NCI-H1105 (cell line): ENCODE results near the gene TMEM254.
"Not testable (repeated sequence)": the region's sequence is repeated elsewhere in the genome, so short reads cannot be mapped to it uniquely, and the experiment has no call there.

Source experiments
- DNase-seq: peaks from one replicate; lab custom pipeline; 2025; lab: John Stamatoyannopoulos, UW

TMEM254 gene

DNA sequence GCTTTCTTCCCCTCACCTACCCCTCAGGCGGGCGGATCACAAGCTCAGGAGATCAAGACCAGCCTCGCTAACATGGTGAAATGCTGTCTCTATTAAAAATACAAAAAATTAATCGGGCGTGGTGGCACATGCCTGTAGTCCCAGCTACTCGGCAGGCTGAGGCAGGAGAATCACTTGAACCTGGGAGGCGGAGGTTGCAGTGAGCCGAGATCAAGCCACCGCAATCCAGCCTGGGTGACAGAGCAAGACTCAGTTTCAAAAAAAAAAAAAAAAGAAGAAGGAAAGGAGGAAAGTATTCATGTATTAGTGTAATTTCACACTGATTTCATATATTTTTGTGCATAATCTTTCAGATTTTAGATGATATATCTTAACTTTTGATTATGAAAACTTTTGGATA is 55.2 kb downstream of the TMEM254 start:
- DNase-seq = not testable (repeated sequence)

DNA sequence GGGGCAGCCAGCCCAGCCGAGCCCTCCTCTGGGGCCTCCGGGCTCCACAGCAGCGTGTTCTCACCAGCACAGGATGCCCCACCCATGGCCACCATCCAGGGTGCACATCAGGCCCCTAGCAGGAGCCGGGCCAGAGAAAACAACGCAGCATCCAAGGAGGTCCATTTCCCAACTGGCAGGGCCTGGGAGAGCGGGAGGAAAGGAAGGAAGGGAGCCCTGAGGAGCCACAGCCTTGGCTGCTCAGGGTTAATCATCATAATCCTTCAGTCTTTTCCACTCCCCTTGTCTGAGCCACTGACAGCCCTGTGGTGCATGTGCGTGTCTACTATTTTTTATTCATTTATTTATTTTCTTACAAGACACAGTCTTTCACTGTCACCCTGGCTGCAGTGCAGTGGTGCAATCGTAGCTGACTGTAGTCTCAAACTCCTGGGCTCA is 57.7 kb downstream of the TMEM254 start:
- no peak for DNase-seq

DNA sequence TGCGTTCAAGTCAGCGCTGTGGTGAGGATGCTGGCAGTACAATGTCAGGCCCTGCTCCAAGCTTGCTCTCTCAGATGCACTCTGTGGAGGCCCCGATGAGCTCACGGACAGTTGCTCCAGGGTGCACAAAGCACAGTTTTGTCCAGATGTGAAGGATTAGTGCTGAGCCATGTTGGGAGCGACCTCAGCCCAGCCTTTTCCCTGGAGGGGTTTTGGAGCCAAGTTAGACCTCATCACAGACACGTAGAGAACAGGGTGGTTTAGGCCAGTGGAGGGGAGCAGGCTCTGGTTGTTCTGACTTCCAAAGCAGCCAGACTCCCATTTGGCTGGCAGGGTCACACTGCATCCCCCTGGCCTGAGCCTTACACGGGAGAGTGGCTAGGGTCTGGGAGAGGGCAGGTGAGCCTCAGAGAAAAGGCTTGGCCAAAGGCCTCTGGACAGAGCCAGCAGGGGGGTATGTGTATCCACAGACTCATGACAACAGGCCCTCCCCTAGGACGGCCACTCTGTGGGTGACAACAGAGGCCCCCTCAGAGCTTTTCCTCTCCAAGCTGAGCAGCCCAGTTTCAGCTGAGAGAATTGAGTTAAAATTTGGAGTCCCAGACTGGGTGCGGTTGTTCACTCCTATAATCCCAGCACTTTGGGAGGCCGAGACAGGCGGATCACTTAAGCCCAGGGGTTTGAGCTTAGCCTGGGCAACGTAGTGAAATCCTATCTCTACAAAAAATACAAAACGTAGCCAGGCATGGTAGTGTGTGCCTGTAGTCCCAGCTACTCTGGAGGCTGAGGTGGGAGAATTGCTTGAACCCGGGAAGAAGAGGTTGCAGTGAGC is 58.8 kb downstream of the TMEM254 start:
- no peak for DNase-seq

DNA sequence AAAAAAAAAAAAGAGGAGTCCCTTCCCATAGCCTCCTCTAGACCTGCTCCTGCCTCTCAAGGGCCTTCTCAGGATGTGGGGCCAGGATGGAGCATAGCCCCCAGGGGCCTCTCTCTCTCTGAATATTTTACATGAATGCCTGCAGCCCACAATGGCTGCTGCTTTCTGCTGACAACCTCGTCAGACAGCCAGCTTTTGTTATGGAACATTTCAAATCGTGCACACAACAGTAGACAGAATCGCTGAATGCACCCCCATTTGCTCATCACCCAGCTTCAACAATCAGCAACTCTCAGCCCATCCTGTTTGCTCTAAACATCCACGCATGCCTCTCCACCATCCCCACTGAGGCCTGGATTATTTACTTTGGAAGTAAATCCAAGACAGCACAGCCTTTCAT is 59.5 kb downstream of the TMEM254 start:
- no peak for DNase-seq

DNA sequence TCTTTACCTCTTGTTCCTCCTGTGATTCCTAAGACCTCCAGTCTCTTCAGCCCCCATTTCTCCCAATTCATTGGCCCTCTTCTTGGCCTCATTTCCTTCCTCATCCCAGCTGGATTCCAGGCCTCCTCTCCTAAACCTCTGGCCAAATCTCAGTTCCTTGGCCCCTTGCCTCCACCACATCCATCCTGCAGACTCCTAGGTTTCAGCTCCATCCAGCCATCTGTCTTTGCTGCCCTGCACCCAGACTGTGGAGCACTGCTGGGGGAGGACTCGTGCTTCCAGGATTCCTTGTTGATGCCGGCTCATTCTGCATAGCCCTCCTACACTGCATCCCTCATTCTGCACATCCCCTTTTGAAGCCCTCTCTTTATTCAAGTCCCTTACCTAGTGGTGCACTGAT is 60.8 kb downstream of the TMEM254 start:
- DNase-seq = no peak

DNA sequence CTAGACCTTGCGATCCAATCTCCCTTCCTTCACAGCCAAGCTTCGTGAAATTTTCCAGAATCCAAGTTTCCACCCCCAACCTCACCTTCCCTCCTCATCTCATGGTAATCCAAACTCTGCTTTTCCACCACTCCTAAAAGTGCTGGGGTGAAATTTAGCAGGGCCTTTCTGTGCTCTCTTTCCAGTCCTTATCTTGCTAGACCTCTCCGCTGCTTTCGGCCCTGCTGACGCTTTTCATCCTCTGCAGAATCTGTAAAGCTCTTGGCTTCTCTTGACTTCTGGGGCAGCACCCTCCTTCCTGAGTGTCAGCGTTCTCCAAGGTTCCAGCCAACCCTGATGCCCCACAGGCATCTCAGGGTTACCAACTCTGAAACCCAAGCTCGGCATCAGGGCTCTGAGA is 61.8 kb downstream of the TMEM254 start:
- no peak for DNase-seq

DNA sequence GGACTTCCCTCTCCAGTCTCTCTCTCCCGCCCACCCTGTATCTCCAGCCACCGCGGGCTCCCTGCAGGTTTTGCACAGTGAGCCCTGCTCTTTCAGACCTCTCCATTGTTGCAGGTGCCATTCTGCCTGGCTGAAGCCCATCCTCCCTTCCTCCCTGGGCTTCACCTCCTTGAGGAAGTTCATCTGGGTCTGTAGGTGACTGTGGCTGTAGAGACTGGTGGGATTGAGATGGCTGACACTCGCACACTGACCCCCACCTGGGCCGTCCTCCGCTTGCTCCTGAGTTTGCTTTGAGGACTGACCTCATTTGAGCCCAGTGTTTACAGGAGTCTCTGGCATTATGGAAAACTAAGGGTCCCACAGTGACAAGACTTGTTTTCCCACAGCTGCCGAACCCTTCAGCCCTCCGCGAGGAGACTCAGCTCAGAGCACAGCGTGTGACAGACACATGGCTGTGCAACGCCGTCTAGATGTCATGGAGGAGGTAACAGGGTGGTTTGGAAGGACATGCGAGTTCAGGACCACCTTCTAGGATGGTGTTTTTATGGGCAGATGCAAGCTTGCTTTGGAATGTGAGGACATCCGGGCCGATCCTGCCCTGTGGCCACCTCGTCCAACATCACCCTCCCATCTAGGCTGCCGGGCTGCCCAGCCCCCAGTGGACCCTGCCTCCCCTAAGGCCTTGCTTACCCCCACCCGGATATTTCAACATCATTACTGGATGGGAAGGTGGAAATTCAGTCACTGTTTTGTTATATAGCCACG is 63.4 kb downstream of the TMEM254 start:
- DNase-seq = no peak
